ENCODE data around the gene REG1B. TPM values are rescaled to one million over a fixed set of nuclear protein-coding genes. Genes with fewer than 3 reads are reported as not detected.

The REG1B gene
- total RNA-seq, 1 experiment from 2014 or later, result 2.1 TPM

GRCh38 chr2:79099140-79099686 is 11.4 kb upstream of the REG1B start:
- no peak for ATAC-seq
- ChIA-PET POLR2A (no interaction called here), CTCF (interaction anchor here (1.6 kb wide), 1 partner anchor 58 kb away, joined by 5 read pairs; no protein-coding TSS in a partner anchor)

GRCh38 chr2:79097843-79098242 is 10.1 kb upstream of the REG1B start:
- DNase-seq (ENCODE audit: low spot score), result peak; percentile 17
- ATAC-seq, result no peak
- H3K27me3 Mint-ChIP-seq (ENCODE audit: low read depth), result no peaks in the 10 kb centered on the region
- no peak overlapping the region for H3K27ac Mint-ChIP-seq
- ChIA-PET CTCF (interaction anchor here (1.3 kb wide), 1 partner anchor 57 kb away, joined by 5 read pairs; no protein-coding TSS in a partner anchor), POLR2A (no interaction called here)
- H3K4me1 Mint-ChIP-seq, result no peaks in the 10 kb centered on the region
- peaks cover 16% of the 10 kb centered on the region for H3K9me3 Mint-ChIP-seq
- H3K4me3 Mint-ChIP-seq, result no peak overlapping the region
- peaks cover 12% of the 10 kb centered on the region for H3K36me3 Mint-ChIP-seq
- TF ChIP-seq ZNF671 (CRISPR knock-in tag; IDR thresholded peaks at IDR 0.05) (no peak), AR (CRISPR knock-in tag; IDR thresholded peaks at IDR 0.05) (no peak), IRF1 (CRISPR knock-in tag; IDR thresholded peaks at IDR 0.05) (no peak), IRF2 (CRISPR knock-in tag; IDR thresholded peaks at IDR 0.05; ENCODE audit: borderline replicate concordance, low read depth) (no peak), ZNF532 (CRISPR knock-in tag; IDR thresholded peaks at IDR 0.05; ENCODE audit: borderline replicate concordance) (no peak)

More at GRCh38 chr2:79099140-79099686, 11.4 kb upstream of the REG1B start:
- no peak overlapping the region for H3K4me3 Mint-ChIP-seq
- no peak for DNase-seq (ENCODE audit: low spot score)
- H3K36me3 Mint-ChIP-seq, result peaks cover 12% of the 10 kb centered on the region
- TF ChIP-seq ZNF512 (CRISPR knock-in tag; IDR thresholded peaks at IDR 0.05; ENCODE audit: borderline replicate concordance) (no peak), MLX (CRISPR knock-in tag; IDR thresholded peaks at IDR 0.05) (no peak), IRF2 (CRISPR knock-in tag; IDR thresholded peaks at IDR 0.05; ENCODE audit: borderline replicate concordance, low read depth) (no peak), JAZF1 (CRISPR knock-in tag; IDR thresholded peaks at IDR 0.05) (no peak), EMX1 (CRISPR knock-in tag; IDR thresholded peaks at IDR 0.05) (no peak), ERG (CRISPR knock-in tag; IDR thresholded peaks at IDR 0.05) (no peak), STAT6 (CRISPR knock-in tag; conservative IDR thresholded peaks at IDR 0.05; ENCODE audit: low read depth) (no peak), FOXK1 (CRISPR knock-in tag; IDR thresholded peaks at IDR 0.05) (no peak), JUN (CRISPR knock-in tag; IDR thresholded peaks at IDR 0.05) (no peak), ZBTB21 (CRISPR knock-in tag; IDR thresholded peaks at IDR 0.05; ENCODE audit: borderline replicate concordance) (no peak), ZNF396 (CRISPR knock-in tag; IDR thresholded peaks at IDR 0.05; ENCODE audit: borderline replicate concordance) (no peak), TEAD4 (CRISPR knock-in tag; IDR thresholded peaks at IDR 0.05) (no peak)
- H3K27ac Mint-ChIP-seq, result no peak overlapping the region
- peaks cover 16% of the 10 kb centered on the region for H3K9me3 Mint-ChIP-seq
- no peaks in the 10 kb centered on the region for H3K4me1 Mint-ChIP-seq
- H3K27me3 Mint-ChIP-seq (ENCODE audit: low read depth), result no peaks in the 10 kb centered on the region
